K562 (cell line): ENCODE measurements around the gene FCRL2.

Experiments
- FOXA1 ChIP-seq: fragments of 450-650 bp; IDR thresholded peaks from 2 replicates; pipeline ENCODE4 v1.6.1; 2016; ENCODE audit warnings: mild to moderate bottlenecking, borderline replicate concordance
- FOXJ2 ChIP-seq: fragments of 200-800 bp; sonication (Bioruptor generic); IDR thresholded peaks from 2 replicates; pipeline ENCODE4 v1.6.1; 2016; ENCODE audit warnings: missing genetic modification characterization, missing compliant biosample characterization
- FOXK2 ChIP-seq, 2 experiments: fragments of 450-650 bp; IDR thresholded peaks in 1 of 2; conservative IDR thresholded peaks in 1 of 2; 2 replicates each; pipeline ENCODE4 v1.6.1; 2016; ENCODE audit warnings: low read depth in 2 of 2, mild to moderate bottlenecking in 1 of 2
- HDAC2 ChIP-seq: fragments of 450-650 bp; IDR thresholded peaks from 2 replicates; pipeline ENCODE4 v1.6.1; 2016; ENCODE audit warnings: mild to moderate bottlenecking
- MEF2A ChIP-seq: IDR thresholded peaks from 2 replicates; pipeline ENCODE4 v1.6.1; 2011; ENCODE audit warnings: low read depth, mild to moderate bottlenecking, low read length, moderate library complexity; ENCODE audit not compliant: control insufficient read depth
- MXI1 ChIP-seq: IDR thresholded peaks from 2 replicates; pipeline ENCODE4 v1.6.1; 2011; ENCODE audit warnings: low read depth, mild to moderate bottlenecking, improper control_type of control experiment, low read length
- RB1 ChIP-seq: fragments of 450-650 bp; IDR thresholded peaks from 2 replicates; pipeline ENCODE4 v1.6.1; 2017; ENCODE audit warnings: low read depth, mild to moderate bottlenecking
- RNF2 ChIP-seq: sonication (generic); IDR thresholded peaks from 2 replicates; pipeline ENCODE4 v1.6.1; 2016
- TAF1 ChIP-seq: IDR thresholded peaks from 2 replicates; pipeline ENCODE4 v1.6.1; 2011; ENCODE audit warnings: mild to moderate bottlenecking, low read length, moderate library complexity; ENCODE audit not compliant: insufficient read depth, control insufficient read depth, severe bottlenecking; ENCODE audit errors: extremely low read depth
- XRCC4 ChIP-seq: IDR thresholded peaks from one replicate; pipeline ENCODE4 v1.6.1; 2011; ENCODE audit not compliant: insufficient read depth, insufficient read length; ENCODE audit errors: extremely low read depth
- XRCC5 ChIP-seq: fragments of 200-400 bp; formaldehyde crosslinking; IDR thresholded peaks from 2 replicates; pipeline ENCODE4 v1.6.1; 2017; ENCODE audit warnings: low read depth, mild to moderate bottlenecking, low read length
- TF ChIP-seq, protein P1 (sequence below), 3 experiments: IDR thresholded peaks in 2 of 3; conservative IDR thresholded peaks in 1 of 3; 2 replicates each; pipeline ENCODE4 v1.5.1; 2011 to 2012; ENCODE audit warnings: low read length in 3 of 3, mild to moderate bottlenecking in 3 of 3, control low read depth in 2 of 3, improper control_type of control experiment in 1 of 3, inconsistent platforms in 1 of 3, low read depth in 1 of 3, mixed read lengths in 1 of 3, moderate library complexity in 1 of 3; ENCODE audit not compliant: insufficient read depth in 2 of 3
- TF ChIP-seq, protein P2 (sequence below): fragments of 200-400 bp; formaldehyde crosslinking; IDR thresholded peaks from 2 replicates; pipeline ENCODE4 v1.6.1; 2017; ENCODE audit warnings: mild to moderate bottlenecking, low read depth, low read length, moderate library complexity
- TF ChIP-seq, protein P3 (sequence below), 2 experiments: IDR thresholded peaks; 2 replicates each; pipeline ENCODE4 v1.6.1; 2012; ENCODE audit warnings: improper control_type of control experiment in 2 of 2, low read depth in 2 of 2, low read length in 2 of 2, borderline replicate concordance in 1 of 2

DNA sequence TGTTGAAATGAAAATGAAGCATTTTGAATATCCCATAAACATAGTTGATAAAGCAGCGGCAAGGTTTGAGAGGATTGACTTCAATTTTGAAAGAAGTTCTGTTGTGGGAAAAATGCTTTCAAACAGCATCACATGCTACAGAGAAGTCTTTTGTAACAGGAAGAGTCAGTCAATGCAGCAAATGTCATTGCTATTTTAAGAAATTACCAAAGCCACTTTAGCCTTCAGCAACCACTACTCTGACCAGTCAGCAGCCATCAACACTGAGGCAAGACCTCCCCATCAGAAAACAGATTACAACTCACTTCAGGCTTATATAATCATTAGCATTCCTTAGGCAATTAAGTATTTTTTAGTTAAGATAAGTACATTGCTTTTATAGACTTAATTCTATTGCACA, 42.6 kb downstream of the FCRL2 start:
- TF ChIP-seq HDAC2 (no peak), MEF2A (no peak), XRCC4 (no peak), FOXJ2 (no peak), XRCC5 (no peak), TAF1 (no peak), RNF2 (no peak), MXI1 (no peak), FOXA1 (no peak), FOXK2 (conservative IDR thresholded peaks at IDR 0.05 in 1 of 2, IDR thresholded peaks at IDR 0.05 in 1 of 2; ENCODE audit: low read depth in 2 of 2) (no peak), RB1 (no peak)
- TF ChIP-seq, protein P1, sequence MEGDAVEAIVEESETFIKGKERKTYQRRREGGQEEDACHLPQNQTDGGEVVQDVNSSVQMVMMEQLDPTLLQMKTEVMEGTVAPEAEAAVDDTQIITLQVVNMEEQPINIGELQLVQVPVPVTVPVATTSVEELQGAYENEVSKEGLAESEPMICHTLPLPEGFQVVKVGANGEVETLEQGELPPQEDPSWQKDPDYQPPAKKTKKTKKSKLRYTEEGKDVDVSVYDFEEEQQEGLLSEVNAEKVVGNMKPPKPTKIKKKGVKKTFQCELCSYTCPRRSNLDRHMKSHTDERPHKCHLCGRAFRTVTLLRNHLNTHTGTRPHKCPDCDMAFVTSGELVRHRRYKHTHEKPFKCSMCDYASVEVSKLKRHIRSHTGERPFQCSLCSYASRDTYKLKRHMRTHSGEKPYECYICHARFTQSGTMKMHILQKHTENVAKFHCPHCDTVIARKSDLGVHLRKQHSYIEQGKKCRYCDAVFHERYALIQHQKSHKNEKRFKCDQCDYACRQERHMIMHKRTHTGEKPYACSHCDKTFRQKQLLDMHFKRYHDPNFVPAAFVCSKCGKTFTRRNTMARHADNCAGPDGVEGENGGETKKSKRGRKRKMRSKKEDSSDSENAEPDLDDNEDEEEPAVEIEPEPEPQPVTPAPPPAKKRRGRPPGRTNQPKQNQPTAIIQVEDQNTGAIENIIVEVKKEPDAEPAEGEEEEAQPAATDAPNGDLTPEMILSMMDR (IDR thresholded peaks at IDR 0.05 in 2 of 3, conservative IDR thresholded peaks at IDR 0.05 in 1 of 3; ENCODE audit: insufficient read depth in 2 of 3, low read depth in 1 of 3, low read length in 3 of 3): no peak
- TF ChIP-seq, protein P2, sequence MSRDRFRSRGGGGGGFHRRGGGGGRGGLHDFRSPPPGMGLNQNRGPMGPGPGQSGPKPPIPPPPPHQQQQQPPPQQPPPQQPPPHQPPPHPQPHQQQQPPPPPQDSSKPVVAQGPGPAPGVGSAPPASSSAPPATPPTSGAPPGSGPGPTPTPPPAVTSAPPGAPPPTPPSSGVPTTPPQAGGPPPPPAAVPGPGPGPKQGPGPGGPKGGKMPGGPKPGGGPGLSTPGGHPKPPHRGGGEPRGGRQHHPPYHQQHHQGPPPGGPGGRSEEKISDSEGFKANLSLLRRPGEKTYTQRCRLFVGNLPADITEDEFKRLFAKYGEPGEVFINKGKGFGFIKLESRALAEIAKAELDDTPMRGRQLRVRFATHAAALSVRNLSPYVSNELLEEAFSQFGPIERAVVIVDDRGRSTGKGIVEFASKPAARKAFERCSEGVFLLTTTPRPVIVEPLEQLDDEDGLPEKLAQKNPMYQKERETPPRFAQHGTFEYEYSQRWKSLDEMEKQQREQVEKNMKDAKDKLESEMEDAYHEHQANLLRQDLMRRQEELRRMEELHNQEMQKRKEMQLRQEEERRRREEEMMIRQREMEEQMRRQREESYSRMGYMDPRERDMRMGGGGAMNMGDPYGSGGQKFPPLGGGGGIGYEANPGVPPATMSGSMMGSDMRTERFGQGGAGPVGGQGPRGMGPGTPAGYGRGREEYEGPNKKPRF: no peak
- TF ChIP-seq, protein P3, sequence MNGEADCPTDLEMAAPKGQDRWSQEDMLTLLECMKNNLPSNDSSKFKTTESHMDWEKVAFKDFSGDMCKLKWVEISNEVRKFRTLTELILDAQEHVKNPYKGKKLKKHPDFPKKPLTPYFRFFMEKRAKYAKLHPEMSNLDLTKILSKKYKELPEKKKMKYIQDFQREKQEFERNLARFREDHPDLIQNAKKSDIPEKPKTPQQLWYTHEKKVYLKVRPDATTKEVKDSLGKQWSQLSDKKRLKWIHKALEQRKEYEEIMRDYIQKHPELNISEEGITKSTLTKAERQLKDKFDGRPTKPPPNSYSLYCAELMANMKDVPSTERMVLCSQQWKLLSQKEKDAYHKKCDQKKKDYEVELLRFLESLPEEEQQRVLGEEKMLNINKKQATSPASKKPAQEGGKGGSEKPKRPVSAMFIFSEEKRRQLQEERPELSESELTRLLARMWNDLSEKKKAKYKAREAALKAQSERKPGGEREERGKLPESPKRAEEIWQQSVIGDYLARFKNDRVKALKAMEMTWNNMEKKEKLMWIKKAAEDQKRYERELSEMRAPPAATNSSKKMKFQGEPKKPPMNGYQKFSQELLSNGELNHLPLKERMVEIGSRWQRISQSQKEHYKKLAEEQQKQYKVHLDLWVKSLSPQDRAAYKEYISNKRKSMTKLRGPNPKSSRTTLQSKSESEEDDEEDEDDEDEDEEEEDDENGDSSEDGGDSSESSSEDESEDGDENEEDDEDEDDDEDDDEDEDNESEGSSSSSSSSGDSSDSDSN (IDR thresholded peaks at IDR 0.05; ENCODE audit: borderline replicate concordance in 1 of 2, low read depth in 2 of 2, low read length in 2 of 2): no peak
